Activated CD8-positive, alpha-beta memory T cell treated with anti-CD3 and anti-CD28 coated beads, Interleukin-2, amount 50 U/mL, for 24 hours (primary cell): ENCODE data around the gene PDE4B.
"Not testable (repeated sequence)": the region's sequence is repeated elsewhere in the genome, so short reads cannot be mapped to it uniquely, and the experiment has no call there.

Experiments
- DNase-seq: peaks from one replicate; pipeline ENCODE4 v3.0.0-alpha.2; 2020; ENCODE audit errors: extremely low read depth

PDE4B gene

DNA sequence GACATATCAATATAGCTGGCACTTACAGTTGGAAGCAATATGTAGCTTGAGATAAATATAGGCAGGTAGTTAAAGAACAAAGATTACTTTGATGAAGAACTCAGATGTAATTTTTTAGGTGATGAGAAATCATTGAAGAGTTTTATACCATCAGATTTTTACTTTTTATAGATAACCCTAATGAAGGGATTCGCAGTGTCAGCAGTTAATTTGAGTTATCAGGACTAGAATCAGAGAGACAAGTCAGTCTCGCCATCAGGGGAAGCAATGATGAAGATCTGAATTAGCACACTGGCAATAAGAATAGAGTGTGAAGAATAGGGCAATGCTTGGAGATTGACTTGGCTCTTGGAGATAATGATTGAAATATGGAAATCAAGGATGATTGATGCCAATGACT lies 342.5 kb downstream of the PDE4B start:
- no peak for DNase-seq

- DNase-seq, result not testable (repeated sequence)
Observed at GRCh38 chr1:66136423-66136822, 343.7 kb downstream of the PDE4B start.

DNA sequence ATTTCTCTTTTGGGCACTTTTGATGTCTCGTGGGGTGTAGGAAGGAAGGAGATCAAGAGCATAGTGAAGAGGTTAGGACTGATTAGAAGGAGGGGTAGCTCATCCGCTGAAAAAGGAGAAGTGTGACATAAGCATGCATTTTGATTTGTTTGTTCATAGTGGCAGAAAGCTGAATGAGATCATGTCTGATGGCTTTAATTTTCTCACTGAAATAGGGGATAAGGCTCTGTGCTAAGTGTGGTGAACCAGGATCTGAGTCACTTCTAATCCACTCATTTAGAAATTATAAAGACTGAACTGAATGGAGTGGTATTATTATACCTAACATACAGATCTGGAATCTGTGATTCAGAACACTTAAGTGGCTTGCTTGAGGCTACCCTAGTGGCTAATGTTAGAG lies 344.5 kb downstream of the PDE4B start:
- no peak for DNase-seq

GRCh38 chr1:66138613-66139012 lies 345.9 kb downstream of the PDE4B start:
- DNase-seq, result no peak

DNA sequence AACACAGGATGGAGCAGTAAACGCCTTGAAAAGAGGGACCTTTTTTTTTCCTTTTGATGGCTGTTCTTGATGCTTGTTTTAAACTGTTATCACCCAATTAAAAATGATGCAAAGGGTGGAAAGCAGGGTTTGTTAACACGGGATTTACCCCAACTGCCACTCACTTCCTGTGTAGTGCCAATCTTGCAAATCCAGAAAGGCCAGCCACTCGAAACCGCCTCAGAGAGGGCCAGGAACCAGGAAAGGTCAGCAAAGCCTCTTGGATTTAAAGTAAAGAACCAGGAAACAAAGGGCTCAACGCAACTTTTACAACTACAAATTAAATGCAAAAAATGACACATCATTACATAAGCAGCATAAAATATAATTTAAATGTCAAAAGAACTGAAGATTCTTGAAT lies 347.4 kb downstream of the PDE4B start:
- DNase-seq, result no peak

DNA sequence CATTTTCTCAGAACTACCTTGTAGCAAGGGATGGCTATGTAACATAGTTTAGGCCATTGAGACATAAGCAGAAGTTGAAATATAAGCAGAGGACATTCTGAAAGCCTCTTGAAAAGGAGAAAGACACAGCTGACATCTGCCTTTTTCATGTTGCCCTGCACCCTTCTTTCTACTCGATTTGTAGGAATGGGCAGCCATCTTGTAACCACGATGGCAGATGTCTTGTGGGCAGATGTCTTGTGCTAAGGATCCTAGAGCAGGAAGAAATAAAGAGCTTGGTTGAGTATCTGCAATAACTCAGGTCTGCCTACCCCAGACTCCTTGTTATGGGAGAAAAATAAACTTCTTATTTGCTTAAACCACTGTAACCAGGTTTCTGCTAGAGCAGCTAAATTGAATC lies 351.0 kb downstream of the PDE4B start:
- no peak for DNase-seq

- DNase-seq, result no peak
Observed at GRCh38 chr1:66147226-66147835, 354.6 kb downstream of the PDE4B start.

DNA sequence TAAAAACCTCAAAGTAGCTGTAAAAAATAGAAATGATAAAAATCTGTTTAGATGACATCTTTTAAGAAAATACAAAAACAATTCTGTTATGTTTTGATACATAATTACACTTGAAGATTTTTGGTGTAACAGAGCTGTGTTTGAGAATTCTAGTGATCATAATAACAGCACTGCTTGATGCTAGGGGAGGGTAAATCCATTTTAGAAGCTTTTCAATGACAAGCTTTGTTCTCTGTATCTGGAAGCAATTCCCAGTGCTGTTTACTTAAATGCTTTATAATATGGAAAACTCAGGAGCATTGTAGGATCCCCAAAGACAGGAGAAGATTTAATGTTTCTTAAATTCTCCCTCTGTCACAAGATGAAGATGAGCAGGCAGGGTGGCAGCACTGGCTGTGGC lies 359.3 kb downstream of the PDE4B start:
- no peak for DNase-seq

- DNase-seq, result no peak
Observed at GRCh38 chr1:66154394-66154793, 361.7 kb downstream of the PDE4B start.

GRCh38 chr1:66156144-66156543 lies 363.4 kb downstream of the PDE4B start:
- no peak for DNase-seq

- DNase-seq, result no peak
Observed at GRCh38 chr1:66159800-66160199, 367.1 kb downstream of the PDE4B start.

- DNase-seq, result no peak
Observed at GRCh38 chr1:66160719-66161118, 368.0 kb downstream of the PDE4B start.

- no peak for DNase-seq
Observed at GRCh38 chr1:66166753-66167152, 374.1 kb downstream of the PDE4B start.

GRCh38 chr1:66167267-66167666 lies 374.6 kb downstream of the PDE4B start:
- DNase-seq, result no peak

DNA sequence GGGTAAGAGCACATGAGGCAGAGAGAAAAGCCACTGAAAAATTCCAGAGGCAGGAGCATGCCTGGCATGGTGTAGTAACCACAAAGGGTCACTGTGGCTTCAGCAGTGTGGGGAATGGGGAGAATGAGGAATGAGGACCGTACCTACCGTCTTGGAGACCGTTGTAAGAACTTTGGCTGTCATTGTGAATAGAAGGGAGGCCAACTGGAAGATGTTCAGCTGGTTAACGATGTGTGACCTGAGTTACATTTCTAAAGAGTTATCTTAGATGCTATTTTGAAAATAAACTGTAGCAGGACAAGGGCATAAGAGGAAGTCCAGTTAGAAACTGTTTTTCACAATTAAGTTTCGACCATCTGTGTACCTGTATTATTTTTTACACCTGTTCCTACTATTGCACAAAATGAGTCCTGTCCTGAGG lies 375.8 kb downstream of the PDE4B start:
- DNase-seq, result no peak

- DNase-seq, result no peak
Observed at GRCh38 chr1:66168948-66169671, 376.4 kb downstream of the PDE4B start.

GRCh38 chr1:66172272-66172671 lies 379.6 kb downstream of the PDE4B start:
- DNase-seq, result no peak

DNA sequence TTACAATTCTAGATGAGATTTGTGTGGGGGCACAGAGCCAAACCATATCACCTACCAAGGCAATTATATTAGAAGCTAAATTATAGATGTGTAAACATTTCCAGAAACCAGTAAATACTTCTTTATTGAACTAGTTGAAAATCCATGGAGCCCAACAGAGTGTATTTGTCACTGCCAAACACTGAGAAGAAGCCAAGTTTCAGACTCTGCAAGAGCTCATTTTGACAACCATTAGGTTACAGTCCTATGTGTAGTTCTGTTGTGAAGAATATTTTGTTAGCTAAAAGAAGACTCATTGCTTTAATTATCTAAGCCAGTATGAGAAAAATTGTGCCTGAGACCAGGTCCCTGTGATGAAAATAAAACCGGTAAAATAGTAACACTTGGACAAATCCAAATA lies 382.4 kb downstream of the PDE4B start:
- no peak for DNase-seq

GRCh38 chr1:66175581-66175980 lies 382.9 kb downstream of the PDE4B start:
- no peak for DNase-seq

- no peak for DNase-seq
Observed at GRCh38 chr1:66176012-66176715, 383.5 kb downstream of the PDE4B start.

GRCh38 chr1:66176832-66177231 lies 384.1 kb downstream of the PDE4B start:
- DNase-seq, result no peak

DNA sequence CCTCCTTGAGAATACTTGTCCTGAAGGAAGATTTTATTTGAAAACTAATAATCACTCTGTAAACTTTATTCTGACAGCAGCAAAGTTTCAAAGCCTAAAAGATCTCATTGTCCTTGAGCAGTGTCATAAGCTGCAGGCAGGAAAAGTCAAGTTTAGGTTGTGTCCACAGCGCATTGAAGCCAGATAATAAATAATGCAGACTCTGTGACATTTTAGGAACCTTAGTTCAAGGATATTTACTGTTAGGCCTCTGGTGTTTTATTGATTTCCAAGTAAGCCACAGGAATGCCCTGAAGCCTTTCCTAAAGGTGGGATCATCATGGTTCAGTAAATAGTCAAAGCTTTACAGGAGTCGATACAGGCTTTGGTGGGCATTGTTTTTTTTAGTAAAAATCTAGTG lies 384.8 kb downstream of the PDE4B start:
- no peak for DNase-seq

DNA sequence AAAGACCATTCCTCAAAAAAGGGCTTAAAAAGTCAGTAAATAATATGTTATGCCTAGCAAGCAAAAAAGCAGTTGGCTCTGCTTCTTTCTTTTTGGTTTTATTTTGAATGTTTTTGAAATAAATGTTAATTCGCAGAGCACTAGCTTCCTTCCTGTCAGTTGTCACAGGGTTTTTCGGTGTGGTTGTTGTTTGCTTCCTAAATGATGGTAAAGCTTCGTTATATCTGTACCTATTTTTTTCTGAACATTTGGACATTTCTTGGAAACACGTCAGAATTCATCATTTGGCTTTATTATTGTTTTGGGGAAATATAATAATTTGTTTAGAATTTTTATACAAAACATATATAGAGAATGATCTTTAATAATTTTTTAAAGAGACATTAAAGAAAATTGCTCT lies 389.3 kb downstream of the PDE4B start:
- DNase-seq, result no peak
